ENCODE data around the gene RPL32. TPM values are rescaled to one million over a fixed set of nuclear protein-coding genes. Genes with fewer than 3 reads are reported as not detected.
A peak's percentile ranks its signal among the peaks of the same experiment; 100 is the strongest.

Gene RPL32
- total and polyA plus RNA-seq, 2 of the 4 experiments (the other 2 are of a cell fraction): 566 to 1,856 TPM

GRCh38 chr3:12841970-12842328 lies 584 bp upstream of the RPL32 start:
- Histone ChIP-seq H3K4me3 (ENCODE audit: insufficient read depth, low read depth, low read length) (peak overlapping the region; percentile 10; the same call in 1 of the 2 replicates), H3K27ac (ENCODE audit: insufficient read depth, low read length) (no peak overlapping the region), H3K56ac (ENCODE audit: extremely low read depth, insufficient read depth, low read length) (no peak overlapping the region), H3K4me2 (ENCODE audit: low read depth, low read length) (peak overlapping the region; percentile 81), H4K5ac (ENCODE audit: low read depth, low read length) (peak overlapping the region; percentile 58), H3K23ac (ENCODE audit: low read depth, low read length) (0 out of 2 replicates have a peak overlapping the region, but pooled peaks have one; percentile 11), H2BK15ac (ENCODE audit: low read depth, low read length) (no peak overlapping the region), H2BK120ac (ENCODE audit: low read depth, low read length) (peak overlapping the region; percentile 49; the same call in 1 of the 2 replicates), H3K79me1 (ENCODE audit: low read depth in 1 of 2, low read length in 2 of 2) (peaks cover 18 to 39% of the 10 kb centered on the region in 2 experiments), H2AFZ (replicated peaks; ENCODE audit: low read length, poor library complexity) (peak overlapping the region; percentile 78), H3K4ac (ENCODE audit: low read depth, low read length) (peak overlapping the region; percentile 56; the same call in 1 of the 2 replicates), H3K9ac (ENCODE audit: low read depth, low read length) (peak overlapping the region; percentile 47; the same call in 1 of the 2 replicates), H4K91ac (ENCODE audit: insufficient read depth, low read depth, low read length) (no peak overlapping the region; the same call in 1 of the 2 replicates), H3K14ac (replicated peaks; ENCODE audit: low read depth, low read length) (peak overlapping the region; percentile 62; the same call in 1 of the 2 replicates), H3K18ac (ENCODE audit: low read depth, low read length) (peak overlapping the region; percentile 31; the same call in 1 of the 2 replicates), H2AK9ac (replicated peaks; ENCODE audit: low read depth, low read length, poor library complexity) (no peak overlapping the region), H2BK20ac (ENCODE audit: low read depth, low read length) (no peak overlapping the region), H2BK5ac (ENCODE audit: low read depth, low read length, poor library complexity, severe bottlenecking) (peak overlapping the region; percentile 66), H3K9me3 (ENCODE audit: control insufficient read depth, insufficient read depth, low read length) (no peaks in the 10 kb centered on the region), H3K9me1 (ENCODE audit: insufficient read depth, low read length) (peaks cover 15% of the 10 kb centered on the region), H4K8ac (ENCODE audit: low read depth in 2 of 2, low read length in 2 of 2) (peak overlapping the region; percentile 69 to 94; a peak in 3 of 4 replicates), H3K4me1 (ENCODE audit: control insufficient read depth, insufficient read depth, low read length) (peaks cover 15% of the 10 kb centered on the region), H2AK5ac (ENCODE audit: low read depth, low read length) (no peak overlapping the region), H3K27me3 (ENCODE audit: control insufficient read depth, insufficient read depth, low read length) (no peaks in the 10 kb centered on the region), H3K36me3 (ENCODE audit: control insufficient read depth, insufficient read depth, low read length) (peaks cover 27% of the 10 kb centered on the region), H4K20me1 (ENCODE audit: insufficient read depth, low read length) (peaks cover 44% of the 10 kb centered on the region)
- intact Hi-C loops (cut with micrococcal nuclease) (loop anchor here (1.0 to 2.0 kb wide), 3 partner anchors 11 to 51 kb away; no protein-coding TSS in a partner anchor), in situ Hi-C loops (cut with MboI; ENCODE audit: low sequenced_read_pairs) (no loop called here), dilution Hi-C loops (cut with HindIII; ENCODE audit: low sequenced_read_pairs, unreplicated experiment) (no loop called here)
- DNase-seq: no peak
- BruUV-seq (replicated peaks): no TSS peak
- no peak for ATAC-seq (ENCODE audit: low read depth)
- POLR2A ChIA-PET (ENCODE audit: unreplicated experiment): interaction anchor here (0.7 to 0.9 kb wide), 2 partner anchors 10 to 14 kb away, joined by 3 to 14 read pairs; no protein-coding TSS in a partner anchor
- CTCF ChIA-PET: interaction anchor here (0.6 to 1.9 kb wide), 11 partner anchors 10 to 191 kb away, joined by 3 to 8 read pairs (median 4); no protein-coding TSS in a partner anchor
- TF ChIP-seq USF2 (IDR thresholded peaks at IDR 0.05; ENCODE audit: low read depth, low read length): no peak
- no peak for TF ChIP-seq ELK1 (IDR thresholded peaks at IDR 0.05; ENCODE audit: borderline replicate concordance, low read depth, low read length)
- TF ChIP-seq BHLHE40 (IDR thresholded peaks at IDR 0.05; ENCODE audit: low read depth, low read length): no peak
- no peak for TF ChIP-seq SMC3 (IDR thresholded peaks at IDR 0.05; ENCODE audit: low read depth, low read length)
- TF ChIP-seq MXI1 (IDR thresholded peaks at IDR 0.05; ENCODE audit: borderline replicate concordance, low read depth, low read length): no peak
- TF ChIP-seq FOS (IDR thresholded peaks at IDR 0.05; ENCODE audit: low read depth, low read length): no peak
- TF ChIP-seq MAZ (IDR thresholded peaks at IDR 0.05; ENCODE audit: borderline replicate concordance, low read depth, low read length): no peak
- no peak for TF ChIP-seq NFE2L2 (IDR thresholded peaks at IDR 0.05; ENCODE audit: low read depth, low read length)
- no peak for TF ChIP-seq CTCF (conservative IDR thresholded peaks at IDR 0.05; ENCODE audit: low read depth, low read length)
- TF ChIP-seq CEBPB (IDR thresholded peaks at IDR 0.05; ENCODE audit: low read depth, low read length): no peak
- TF ChIP-seq POLR2A (IDR thresholded peaks at IDR 0.05; ENCODE audit: low read depth, low read length): no peak
- no peak for TF ChIP-seq RAD21 (IDR thresholded peaks at IDR 0.05; ENCODE audit: low read length)
- TF ChIP-seq MAFK (IDR thresholded peaks at IDR 0.05; ENCODE audit: low read depth, low read length): no peak
- no peak for TF ChIP-seq RFX5 (IDR thresholded peaks at IDR 0.05; ENCODE audit: low read depth, low read length)
- no peak for TF ChIP-seq RCOR1 (IDR thresholded peaks at IDR 0.05; ENCODE audit: insufficient replicate concordance, low read length)
- TF ChIP-seq CHD1 (IDR thresholded peaks at IDR 0.05; ENCODE audit: low read depth, low read length): no peak
- whole genome bisulfite sequencing, 2 experiments (ENCODE audit: extremely low coverage in 2 of 2, insufficient read length in 1 of 2): no CpG with 5 or more reads among the region's 7 CpGs
